HepG2 (cell line): ENCODE results near the gene ZDHHC19. TPM values are rescaled to one million over a fixed set of nuclear protein-coding genes. Genes with fewer than 3 reads are reported as not detected.

Source experiments
- BATF2 ChIP-seq: sonication (generic); formaldehyde crosslinking; IDR thresholded peaks from 2 replicates; pipeline ENCODE4 v1.8.0; 2022; ENCODE audit warnings: mild to moderate bottlenecking, missing genetic modification reagents, moderate library complexity
- EHMT2 ChIP-seq: fragments of 200-600 bp; sonication (generic); IDR thresholded peaks from 2 replicates; pipeline ENCODE4 v1.7.0; 2017; ENCODE audit warnings: antibody characterized with exemption, low read depth, low read length, borderline replicate concordance
- FOSL2 ChIP-seq: sonication (generic); formaldehyde crosslinking; IDR thresholded peaks from 2 replicates; pipeline ENCODE4 v1.4.0; 2020; ENCODE audit warnings: missing genetic modification reagents
- HDAC2 ChIP-seq: sonication (generic); formaldehyde crosslinking; IDR thresholded peaks from 2 replicates; pipeline ENCODE4 v1.4.0; 2020; ENCODE audit warnings: missing genetic modification reagents
- HNRNPK ChIP-seq: fragments of 200-400 bp; formaldehyde crosslinking; IDR thresholded peaks from 2 replicates; pipeline ENCODE4 v1.6.1; 2018; ENCODE audit warnings: low read length, low read depth, moderate library complexity, mild to moderate bottlenecking; ENCODE audit not compliant: poor library complexity, severe bottlenecking
- LCORL ChIP-seq, 2 experiments: fragments of 450-650 bp in 1 of 2; sonication (generic) in 1 of 2; formaldehyde crosslinking in 1 of 2; IDR thresholded peaks; 2 replicates each; pipeline versions ENCODE4 v1.5.0 to v1.6.1; 2017 to 2020; ENCODE audit warnings: antibody characterized with exemption in 1 of 2, missing genetic modification reagents in 1 of 2
- NPAS2 ChIP-seq: sonication (generic); formaldehyde crosslinking; IDR thresholded peaks from 2 replicates; pipeline ENCODE4 v1.8.0; 2022; ENCODE audit warnings: mild to moderate bottlenecking, missing genetic modification reagents, borderline replicate concordance
- SMYD3 ChIP-seq: sonication (generic); formaldehyde crosslinking; IDR thresholded peaks from 2 replicates; pipeline ENCODE4 v1.8.1; 2023; ENCODE audit warnings: mild to moderate bottlenecking, missing genetic modification reagents
- THAP8 ChIP-seq: sonication (generic); formaldehyde crosslinking; IDR thresholded peaks from 2 replicates; pipeline ENCODE4 v1.5.1; 2020; ENCODE audit warnings: missing genetic modification reagents, mild to moderate bottlenecking, borderline replicate concordance
- ZNF446 ChIP-seq: sonication (generic); formaldehyde crosslinking; IDR thresholded peaks from 2 replicates; pipeline ENCODE4 v1.5.0; 2020; ENCODE audit warnings: mild to moderate bottlenecking, missing genetic modification reagents
- ZNF615 ChIP-seq: sonication (generic); formaldehyde crosslinking; IDR thresholded peaks from 2 replicates; pipeline ENCODE4 v1.5.0; 2020; ENCODE audit warnings: mild to moderate bottlenecking, missing genetic modification reagents, borderline replicate concordance
- ZNF839 ChIP-seq: sonication (generic); formaldehyde crosslinking; IDR thresholded peaks from 2 replicates; pipeline ENCODE4 v1.4.0; 2020; ENCODE audit warnings: missing genetic modification reagents, mild to moderate bottlenecking, borderline replicate concordance
- polyA plus RNA-seq, 8 experiments: library from polyadenylated mRNA; depleted of rRNA in 3 of 8; stranded (reverse) in 7 of 8; unstranded in 1 of 8; fragments of >200 nt; fragmentation: Illumina TruSeq in 4 of 8; extraction: Trizol in 4 of 8; gene quantifications; 2 replicates each; pipeline versions ENCODE4 v1.2.1 to v1.2.3, GENCODE V29; 2011 to 2016; ENCODE audit warnings: low read depth in 4 of 8, missing spikeins in 1 of 8, mixed read lengths in 1 of 8; ENCODE audit not compliant: insufficient read depth in 1 of 8
- total RNA-seq, 5 experiments: library from RNA; depleted of rRNA; stranded (reverse); fragments of >200 nt; fragmentation: Illumina TruSeq; extraction: Trizol; gene quantifications; 2 replicates each; pipeline ENCODE4 v1.2.3, GENCODE V29; 2016; ENCODE audit warnings: low read depth in 1 of 5
- TF ChIP-seq, protein P1 (sequence below): sonication (generic); formaldehyde crosslinking; IDR thresholded peaks from 2 replicates; pipeline ENCODE4 v1.5.1; 2020; ENCODE audit warnings: mild to moderate bottlenecking, missing genetic modification reagents, borderline replicate concordance
- TF ChIP-seq, protein P2 (sequence below): sonication (generic); formaldehyde crosslinking; IDR thresholded peaks from 2 replicates; pipeline ENCODE4 v1.4.0; 2020; ENCODE audit warnings: missing genetic modification reagents
- TF ChIP-seq, protein P3 (sequence below): sonication (generic); formaldehyde crosslinking; IDR thresholded peaks from 2 replicates; pipeline ENCODE4 v1.4.0; 2020; ENCODE audit warnings: missing genetic modification reagents, borderline replicate concordance

ZDHHC19 gene
- total and polyA plus RNA-seq, 2 of the 13 experiments (the other 11 are each of a cell fraction or from before 2014, with no cell fraction given) = 0.22 to 0.53 TPM

GRCh38 chr3:196207833-196208607, 3.2 kb downstream of the ZDHHC19 start (continued):
- TF ChIP-seq THAP8 = no peak
- no peak for TF ChIP-seq ZNF615 (CRISPR knock-in tag)
- TF ChIP-seq ZNF446 (CRISPR knock-in tag) = no peak
- no peak for TF ChIP-seq NPAS2 (CRISPR knock-in tag)
- TF ChIP-seq, protein P1, sequence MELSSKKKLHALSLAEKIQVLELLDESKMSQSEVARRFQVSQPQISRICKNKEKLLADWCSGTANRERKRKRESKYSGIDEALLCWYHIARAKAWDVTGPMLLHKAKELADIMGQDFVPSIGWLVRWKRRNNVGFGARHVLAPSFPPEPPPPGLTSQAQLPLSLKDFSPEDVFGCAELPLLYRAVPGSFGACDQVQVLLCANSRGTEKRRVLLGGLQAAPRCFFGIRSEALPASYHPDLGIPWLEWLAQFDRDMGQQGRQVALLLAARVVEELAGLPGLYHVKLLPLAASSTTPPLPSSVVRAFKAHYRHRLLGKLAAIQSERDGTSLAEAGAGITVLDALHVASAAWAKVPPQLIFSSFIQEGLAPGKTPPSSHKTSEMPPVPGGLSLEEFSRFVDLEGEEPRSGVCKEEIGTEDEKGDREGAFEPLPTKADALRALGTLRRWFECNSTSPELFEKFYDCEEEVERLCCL = no peak
- no peak for TF ChIP-seq HNRNPK
- TF ChIP-seq, protein P2, sequence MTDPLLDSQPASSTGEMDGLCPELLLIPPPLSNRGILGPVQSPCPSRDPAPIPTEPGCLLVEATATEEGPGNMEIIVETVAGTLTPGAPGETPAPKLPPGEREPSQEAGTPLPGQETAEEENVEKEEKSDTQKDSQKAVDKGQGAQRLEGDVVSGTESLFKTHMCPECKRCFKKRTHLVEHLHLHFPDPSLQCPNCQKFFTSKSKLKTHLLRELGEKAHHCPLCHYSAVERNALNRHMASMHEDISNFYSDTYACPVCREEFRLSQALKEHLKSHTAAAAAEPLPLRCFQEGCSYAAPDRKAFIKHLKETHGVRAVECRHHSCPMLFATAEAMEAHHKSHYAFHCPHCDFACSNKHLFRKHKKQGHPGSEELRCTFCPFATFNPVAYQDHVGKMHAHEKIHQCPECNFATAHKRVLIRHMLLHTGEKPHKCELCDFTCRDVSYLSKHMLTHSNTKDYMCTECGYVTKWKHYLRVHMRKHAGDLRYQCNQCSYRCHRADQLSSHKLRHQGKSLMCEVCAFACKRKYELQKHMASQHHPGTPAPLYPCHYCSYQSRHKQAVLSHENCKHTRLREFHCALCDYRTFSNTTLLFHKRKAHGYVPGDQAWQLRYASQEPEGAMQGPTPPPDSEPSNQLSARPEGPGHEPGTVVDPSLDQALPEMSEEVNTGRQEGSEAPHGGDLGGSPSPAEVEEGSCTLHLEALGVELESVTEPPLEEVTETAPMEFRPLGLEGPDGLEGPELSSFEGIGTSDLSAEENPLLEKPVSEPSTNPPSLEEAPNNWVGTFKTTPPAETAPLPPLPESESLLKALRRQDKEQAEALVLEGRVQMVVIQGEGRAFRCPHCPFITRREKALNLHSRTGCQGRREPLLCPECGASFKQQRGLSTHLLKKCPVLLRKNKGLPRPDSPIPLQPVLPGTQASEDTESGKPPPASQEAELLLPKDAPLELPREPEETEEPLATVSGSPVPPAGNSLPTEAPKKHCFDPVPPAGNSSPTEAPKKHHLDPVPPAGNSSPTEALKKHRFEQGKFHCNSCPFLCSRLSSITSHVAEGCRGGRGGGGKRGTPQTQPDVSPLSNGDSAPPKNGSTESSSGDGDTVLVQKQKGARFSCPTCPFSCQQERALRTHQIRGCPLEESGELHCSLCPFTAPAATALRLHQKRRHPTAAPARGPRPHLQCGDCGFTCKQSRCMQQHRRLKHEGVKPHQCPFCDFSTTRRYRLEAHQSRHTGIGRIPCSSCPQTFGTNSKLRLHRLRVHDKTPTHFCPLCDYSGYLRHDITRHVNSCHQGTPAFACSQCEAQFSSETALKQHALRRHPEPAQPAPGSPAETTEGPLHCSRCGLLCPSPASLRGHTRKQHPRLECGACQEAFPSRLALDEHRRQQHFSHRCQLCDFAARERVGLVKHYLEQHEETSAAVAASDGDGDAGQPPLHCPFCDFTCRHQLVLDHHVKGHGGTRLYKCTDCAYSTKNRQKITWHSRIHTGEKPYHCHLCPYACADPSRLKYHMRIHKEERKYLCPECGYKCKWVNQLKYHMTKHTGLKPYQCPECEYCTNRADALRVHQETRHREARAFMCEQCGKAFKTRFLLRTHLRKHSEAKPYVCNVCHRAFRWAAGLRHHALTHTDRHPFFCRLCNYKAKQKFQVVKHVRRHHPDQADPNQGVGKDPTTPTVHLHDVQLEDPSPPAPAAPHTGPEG = no peak
- no peak for TF ChIP-seq EHMT2
- no peak for TF ChIP-seq HDAC2 (CRISPR knock-in tag)
- TF ChIP-seq BATF2 (CRISPR knock-in tag) = no peak
- no peak for TF ChIP-seq ZNF839 (CRISPR knock-in tag)
- TF ChIP-seq SMYD3 (CRISPR knock-in tag) = no peak
- TF ChIP-seq FOSL2 (CRISPR knock-in tag) = no peak
- TF ChIP-seq, protein P3, sequence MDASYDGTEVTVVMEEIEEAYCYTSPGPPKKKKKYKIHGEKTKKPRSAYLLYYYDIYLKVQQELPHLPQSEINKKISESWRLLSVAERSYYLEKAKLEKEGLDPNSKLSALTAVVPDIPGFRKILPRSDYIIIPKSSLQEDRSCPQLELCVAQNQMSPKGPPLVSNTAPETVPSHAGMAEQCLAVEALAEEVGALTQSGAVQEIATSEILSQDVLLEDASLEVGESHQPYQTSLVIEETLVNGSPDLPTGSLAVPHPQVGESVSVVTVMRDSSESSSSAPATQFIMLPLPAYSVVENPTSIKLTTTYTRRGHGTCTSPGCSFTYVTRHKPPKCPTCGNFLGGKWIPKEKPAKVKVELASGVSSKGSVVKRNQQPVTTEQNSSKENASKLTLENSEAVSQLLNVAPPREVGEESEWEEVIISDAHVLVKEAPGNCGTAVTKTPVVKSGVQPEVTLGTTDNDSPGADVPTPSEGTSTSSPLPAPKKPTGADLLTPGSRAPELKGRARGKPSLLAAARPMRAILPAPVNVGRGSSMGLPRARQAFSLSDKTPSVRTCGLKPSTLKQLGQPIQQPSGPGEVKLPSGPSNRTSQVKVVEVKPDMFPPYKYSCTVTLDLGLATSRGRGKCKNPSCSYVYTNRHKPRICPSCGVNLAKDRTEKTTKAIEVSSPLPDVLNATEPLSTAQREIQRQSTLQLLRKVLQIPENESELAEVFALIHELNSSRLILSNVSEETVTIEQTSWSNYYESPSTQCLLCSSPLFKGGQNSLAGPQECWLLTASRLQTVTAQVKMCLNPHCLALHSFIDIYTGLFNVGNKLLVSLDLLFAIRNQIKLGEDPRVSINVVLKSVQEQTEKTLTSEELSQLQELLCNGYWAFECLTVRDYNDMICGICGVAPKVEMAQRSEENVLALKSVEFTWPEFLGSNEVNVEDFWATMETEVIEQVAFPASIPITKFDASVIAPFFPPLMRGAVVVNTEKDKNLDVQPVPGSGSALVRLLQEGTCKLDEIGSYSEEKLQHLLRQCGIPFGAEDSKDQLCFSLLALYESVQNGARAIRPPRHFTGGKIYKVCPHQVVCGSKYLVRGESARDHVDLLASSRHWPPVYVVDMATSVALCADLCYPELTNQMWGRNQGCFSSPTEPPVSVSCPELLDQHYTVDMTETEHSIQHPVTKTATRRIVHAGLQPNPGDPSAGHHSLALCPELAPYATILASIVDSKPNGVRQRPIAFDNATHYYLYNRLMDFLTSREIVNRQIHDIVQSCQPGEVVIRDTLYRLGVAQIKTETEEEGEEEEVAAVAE (CRISPR knock-in tag) = no peak
- TF ChIP-seq LCORL (IDR thresholded peaks at IDR 0.05) = no peak
- peak; percentile 55; the same call in 1 of the 2 replicates for TF ChIP-seq LCORL (CRISPR knock-in tag; IDR thresholded peaks at IDR 0.05)
